Suppressor macrophage treated with lipopolysaccharide for 1 hour (primary cell): ENCODE measurements around the gene CCNL2.
A peak's percentile ranks its signal among the peaks of the same experiment; 100 is the strongest.
"Not testable (repeated sequence)": the region's sequence is repeated elsewhere in the genome, so short reads cannot be mapped to it uniquely, and the experiment has no call there.

Source experiments
- DNase-seq, 3 donors: peaks; one replicate each; pipeline ENCODE4 v3.0.0-alpha.2; 2020 to 2022

Gene CCNL2

DNA sequence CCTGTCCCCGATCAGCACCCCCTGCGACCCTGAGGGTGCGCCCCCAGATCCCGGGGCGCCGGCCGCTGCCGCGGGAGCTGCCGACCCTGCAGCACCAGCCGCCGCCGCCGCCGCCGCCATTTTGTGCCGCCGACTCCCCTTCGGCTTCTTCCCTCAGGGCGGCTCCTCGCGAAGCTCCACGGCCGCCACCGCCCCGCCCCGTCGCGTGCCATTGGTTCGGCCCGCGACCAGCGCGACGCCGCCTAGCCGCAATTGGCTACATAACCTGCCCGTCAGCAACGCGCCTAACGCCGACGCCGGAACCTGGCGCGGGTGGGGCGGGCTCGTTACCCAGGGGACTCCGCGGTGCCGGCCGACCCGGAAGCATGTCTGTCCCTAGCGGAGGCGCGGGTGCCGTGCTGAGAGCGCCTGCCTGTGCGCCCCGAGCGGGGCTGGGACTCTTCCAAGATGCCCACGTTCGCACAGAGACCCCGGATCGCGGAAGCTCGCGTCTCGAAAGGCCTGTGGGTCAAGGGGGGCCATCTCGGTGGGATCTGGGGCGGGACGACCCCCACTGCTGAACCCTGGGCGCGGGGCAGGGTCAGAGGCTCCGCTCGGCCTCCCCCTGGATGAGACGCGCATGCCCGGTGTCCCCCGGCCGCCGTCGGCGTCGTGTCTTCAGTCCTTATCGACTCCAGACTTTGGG is at the start of gene CCNL2:
Gene CCNL2 (minus strand): TSS at position 149 of the 685 bp plus-strand sequence. CDS start 29 bp downstream, at position 120.
- peak; percentile 100 for DNase-seq

DNA sequence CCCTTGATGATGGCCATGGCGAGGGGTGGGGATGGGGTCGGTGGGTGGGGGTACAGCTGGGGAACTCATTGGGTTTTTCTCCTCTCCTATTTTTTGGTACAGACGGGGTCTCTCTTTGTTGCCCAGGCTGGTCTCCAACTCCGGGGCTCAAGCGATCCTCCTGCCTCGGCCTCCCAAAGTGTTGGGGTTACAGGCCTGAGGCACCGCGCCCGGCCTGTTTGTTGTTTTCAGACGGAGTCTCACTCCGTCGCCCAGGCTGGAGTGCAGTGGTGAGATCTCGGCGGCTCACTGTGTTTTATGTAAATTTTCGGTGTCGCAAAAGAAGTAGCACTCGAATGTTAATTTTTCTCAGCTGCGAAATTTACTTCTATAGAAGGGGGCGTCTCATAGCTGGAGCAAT is 47.5 kb upstream of the CCNL2 start:
- DNase-seq: not testable (repeated sequence)

DNA sequence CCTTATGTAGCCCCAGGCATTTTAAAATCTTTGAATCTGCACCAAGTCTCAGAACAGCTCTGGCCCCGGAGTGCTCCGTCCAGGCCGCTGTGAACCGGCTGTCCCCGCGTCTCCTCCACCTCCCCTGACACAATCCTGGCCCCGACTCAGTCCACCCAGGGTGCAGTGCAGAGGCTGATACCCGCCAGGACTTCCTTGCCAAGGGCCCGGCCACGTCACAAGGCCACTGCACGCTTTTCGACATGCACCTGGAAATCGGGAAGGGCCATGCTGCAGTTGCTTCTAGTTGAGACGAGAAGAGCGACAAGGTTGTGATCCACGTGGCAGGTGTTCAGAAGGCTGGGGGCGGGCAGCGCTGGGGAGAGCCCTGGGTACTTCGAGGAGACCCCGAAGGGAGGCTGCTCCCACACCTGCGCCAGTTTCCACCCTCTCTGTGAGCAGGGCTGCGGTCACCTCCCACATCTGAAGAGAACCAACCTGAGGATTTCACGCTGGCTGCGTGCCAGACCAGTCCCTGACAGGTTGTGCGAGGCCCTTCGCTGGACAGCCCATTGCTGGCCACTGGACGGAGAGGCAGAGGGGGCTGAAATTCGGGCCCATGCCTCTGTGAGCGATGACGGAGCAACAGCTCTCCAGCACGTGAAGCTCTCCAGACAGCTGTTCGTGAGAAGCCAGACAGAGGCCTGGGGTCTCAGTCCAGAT is 43.1 kb upstream of the CCNL2 start:
- DNase-seq: no peak

DNA sequence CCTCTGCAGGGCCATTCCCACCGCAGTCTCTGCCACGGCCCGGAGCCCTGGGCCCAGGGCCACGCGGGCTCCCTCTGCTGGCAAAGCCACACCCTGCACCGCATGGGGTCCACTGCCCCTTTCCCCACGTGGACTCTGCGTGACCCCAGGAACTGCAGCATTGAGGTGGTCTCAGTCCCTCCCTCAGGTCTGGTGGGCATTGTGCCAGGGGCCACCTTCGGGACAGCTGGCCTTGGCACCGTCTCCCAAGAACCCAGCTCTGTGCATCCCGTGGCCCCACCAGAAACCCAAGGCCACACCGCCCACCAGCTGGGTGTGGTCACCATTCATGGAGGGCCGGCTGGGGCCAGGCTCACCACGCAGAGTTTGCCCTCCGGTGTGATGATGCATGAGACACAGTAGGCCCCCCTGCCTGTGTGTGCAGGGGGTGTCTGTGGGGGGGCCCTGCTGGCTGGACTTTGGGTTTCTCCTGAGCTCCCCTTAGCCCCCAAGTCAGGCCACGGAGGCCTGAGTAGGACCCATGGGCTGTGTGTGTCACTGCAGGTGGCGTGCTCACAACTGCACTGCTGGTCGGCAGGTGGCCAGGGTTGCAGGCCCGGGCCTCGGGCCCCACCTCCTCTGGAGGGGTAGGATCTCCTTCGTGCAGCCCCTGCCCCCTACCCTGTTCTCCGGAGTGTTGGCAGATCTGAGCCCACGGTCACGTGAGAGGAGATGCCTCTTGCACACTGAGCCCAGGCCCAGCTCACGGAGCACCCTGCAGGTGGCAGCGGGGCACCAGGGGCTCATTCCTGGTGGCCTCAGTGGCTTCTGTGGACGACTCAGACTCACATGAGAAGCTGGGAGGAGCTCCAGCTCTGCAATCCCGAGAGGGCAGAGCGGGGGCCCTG is 42.1 kb upstream of the CCNL2 start:
- peak; percentile 71 to 87 (median 73) for DNase-seq

DNA sequence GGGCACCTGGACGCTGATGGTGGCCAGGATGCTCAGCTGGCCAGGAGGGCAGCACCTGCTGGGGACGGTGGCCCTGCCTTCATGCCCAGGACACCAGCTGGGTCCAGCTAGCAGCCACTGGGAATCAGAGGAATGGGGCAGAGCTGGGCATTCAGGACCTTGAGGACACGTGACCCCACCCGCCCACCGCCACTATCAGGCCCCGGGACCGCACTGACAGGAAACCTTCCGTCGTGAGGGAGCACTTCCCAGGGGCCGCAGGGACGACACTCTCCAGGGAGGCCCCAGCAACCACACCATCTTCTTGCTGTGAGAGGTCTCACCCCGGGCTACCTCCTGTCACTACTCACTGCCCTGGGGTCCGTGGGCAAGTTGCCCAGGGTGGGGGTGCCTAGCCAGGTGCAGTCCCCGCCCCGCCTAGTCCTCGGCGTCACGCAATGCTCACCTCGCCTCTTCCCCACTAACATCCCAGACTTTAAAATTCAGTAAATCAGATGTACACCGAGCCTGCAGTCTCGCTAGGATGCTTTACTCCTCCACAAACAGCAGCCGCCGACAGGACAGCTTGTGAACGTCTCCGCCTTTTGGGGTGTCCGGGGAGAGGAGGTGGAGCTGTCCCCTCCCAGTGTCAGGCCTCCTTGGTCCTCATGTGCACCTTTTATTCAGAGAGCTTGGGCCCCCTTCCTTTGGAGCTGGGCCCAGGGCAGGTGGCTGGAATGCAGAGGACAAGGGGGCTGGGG is 41.3 kb upstream of the CCNL2 start:
- no peak for DNase-seq

DNA sequence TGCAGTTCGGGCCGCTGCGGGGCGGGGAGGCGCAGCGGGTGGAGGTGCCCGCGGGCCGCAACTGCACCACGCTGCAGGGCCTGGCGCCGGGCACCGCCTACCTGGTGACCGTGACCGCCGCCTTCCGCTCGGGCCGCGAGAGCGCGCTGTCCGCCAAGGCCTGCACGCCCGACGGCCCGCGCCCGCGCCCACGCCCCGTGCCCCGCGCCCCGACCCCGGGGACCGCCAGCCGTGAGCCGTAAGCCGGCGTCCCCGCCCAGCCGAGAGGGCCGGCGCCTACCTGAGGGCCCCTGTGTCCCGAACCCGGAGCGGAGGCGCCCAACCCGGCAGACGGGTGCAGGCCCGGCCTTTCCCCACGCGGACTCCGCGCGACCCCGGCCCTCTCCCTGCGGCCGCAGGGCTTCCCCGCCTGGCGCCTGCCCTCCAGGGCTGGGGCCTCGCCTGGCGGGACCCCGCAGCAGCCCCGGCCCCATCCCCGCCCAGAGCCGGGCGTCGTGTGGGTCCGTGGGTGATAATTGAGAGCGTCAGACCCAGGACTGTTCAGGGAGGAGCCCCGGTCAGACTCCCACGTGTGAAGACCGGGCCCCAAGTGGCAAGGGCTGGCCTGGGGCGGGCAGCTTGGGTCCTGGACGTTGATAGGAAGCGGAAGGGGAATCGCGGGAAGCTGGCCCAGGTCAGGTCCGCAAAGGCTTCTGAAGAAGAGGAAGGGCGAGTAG is 40.6 kb upstream of the CCNL2 start:
- peak in 1 of 3 donors; percentile 10 for DNase-seq

DNA sequence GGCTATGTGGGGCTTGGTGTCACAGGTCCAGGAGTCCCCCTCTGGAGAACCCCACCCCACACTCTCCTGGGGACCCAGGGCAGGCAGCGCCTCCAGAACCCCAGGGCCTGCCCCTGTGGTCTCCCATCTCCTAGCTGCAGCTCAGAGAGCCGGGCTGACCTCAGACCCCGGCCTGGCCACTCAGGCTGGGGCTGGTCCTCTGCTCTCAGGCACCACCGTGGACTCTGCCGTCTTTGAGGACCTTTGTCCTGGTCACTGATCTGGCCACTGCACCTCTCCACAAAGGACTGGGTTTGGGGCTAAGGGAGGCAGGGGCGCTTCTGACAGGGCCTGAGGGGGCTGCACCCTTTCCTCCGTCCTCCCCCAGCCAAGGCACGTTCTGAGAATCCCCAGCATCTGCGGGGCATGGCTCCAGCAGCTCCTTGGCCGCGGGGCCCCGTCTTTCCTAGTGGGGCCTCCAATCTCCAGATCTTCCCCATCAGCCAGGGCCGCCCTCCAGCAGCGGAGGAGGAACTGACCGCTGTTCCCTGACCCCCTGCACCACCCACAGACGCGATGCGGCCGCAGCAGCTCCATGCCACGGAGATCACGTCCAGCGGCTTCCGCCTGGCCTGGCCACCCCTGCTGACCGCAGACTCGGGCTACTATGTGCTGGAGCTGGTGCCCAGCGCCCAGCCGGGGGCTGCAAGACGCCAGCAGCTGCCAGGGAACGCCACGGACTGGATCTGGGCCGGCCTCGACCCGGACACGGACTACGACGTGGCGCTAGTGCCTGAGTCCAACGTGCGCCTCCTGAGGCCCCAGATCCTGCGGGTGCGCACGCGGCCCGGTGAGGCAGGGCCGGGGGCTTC is 39.6 kb upstream of the CCNL2 start:
- peak in 1 of 3 donors; percentile 13 for DNase-seq

DNA sequence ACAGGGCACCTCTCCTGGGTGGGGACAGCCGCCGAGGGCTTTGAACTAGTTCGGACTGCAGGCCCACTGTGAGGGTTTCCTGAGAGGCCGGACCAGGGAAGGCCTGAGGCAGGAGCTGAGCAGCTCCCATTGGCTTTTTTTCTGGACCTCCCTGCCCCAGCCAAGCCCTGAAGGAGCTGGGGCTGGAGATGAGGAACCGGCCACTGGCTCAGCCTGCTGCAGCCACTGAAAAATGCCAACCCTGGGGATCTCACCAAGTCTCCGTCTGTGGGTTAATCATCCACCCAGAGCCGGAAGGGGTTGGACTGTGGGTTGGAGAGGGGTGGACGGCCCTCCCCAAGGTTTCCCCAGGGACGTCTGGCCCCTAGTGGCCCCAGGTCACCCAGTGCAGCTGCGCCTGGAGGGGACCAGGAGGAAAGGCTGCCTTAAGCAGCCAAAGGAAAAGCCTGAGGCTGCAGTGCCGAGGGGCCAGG is 38.8 kb upstream of the CCNL2 start:
- DNase-seq: peak; percentile 63 to 68 (median 67)

DNA sequence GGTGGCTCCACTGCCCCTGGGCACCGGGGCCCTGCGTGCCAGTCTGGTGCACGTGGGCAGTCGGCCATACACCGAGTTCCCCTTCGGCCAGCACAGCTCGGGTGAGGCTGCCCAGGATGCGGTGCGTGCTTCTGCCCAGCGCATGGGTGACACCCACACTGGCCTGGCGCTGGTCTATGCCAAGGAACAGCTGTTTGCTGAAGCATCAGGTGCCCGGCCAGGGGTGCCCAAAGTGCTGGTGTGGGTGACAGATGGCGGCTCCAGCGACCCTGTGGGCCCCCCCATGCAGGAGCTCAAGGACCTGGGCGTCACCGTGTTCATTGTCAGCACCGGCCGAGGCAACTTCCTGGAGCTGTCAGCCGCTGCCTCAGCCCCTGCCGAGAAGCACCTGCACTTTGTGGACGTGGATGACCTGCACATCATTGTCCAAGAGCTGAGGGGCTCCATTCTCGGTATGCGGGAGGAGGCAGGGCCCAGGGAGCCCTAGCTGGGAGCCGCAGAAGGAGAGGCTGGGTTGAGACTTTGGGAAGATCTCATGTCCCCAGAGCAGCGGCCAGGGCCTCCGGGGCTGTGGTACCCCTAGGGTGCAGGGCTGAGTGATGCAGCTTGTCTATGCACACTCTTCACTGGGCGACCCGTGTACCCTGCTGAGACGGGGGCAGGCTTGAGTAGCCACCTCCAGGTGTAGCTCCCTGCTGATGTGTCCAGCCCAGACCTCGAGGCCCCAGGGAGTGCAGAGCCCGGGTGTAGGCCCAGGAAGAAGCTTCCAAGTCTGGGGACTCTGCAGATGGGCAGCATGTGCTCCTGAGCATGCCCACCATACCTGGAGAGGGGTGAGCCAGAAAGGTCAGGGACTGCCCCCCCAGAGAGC is 38.1 kb upstream of the CCNL2 start:
- peak in 1 of 3 donors; percentile 18 for DNase-seq

DNA sequence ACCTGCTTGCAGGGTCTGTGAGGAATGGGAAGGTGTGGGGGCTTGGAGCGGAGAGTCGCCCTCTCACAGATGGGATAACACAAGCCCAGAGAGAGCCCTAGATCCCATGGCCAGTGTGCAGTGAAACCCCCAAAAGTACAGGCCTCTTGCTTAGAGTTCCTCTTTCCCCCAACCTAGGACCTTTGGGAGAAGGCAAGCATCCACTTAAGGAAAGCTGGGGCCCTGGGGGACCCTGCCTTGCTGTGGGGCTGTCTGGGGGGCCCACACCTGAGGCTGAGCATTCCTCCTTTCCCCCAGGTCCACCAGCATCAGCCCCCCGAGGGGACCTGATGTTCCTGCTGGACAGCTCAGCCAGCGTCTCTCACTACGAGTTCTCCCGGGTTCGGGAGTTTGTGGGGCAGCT is 37.5 kb upstream of the CCNL2 start:
- DNase-seq: no peak

DNA sequence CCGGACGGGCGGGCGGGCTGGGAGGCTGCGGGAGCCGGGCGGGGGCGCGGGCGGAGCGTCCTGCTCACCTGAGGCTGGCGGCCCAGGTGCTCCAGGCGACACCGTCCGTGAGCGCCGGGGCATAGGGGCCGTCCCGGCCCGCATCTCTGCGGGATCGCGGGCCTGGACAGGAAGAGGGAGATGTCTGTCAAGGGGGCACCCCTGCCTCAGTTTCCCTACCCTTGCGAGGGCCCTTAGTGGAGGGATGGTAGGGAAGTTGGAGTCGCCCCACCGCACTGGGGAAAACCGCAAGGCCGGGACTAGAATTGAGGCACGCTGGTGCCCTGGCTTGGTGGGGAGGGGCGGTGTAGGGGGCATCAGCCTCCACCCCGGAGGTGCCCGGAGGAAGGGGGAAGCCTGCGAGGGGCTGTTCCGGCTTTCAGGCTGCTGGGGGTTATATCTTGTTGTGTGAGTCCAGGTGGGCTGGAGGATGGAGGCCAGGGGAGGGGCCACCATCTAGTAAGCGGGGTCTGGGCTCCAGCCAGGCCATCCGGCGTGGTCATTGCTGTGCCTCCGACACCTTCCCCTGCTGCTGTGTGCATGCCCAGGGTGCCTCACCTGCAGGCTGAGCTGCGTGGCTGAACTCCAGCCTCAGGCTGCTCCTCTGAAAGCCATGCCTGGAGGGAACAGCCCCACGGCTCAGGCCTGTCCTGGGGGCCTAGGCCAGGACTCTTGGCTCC is 36.9 kb upstream of the CCNL2 start:
- peak in 1 of 3 donors; percentile 13 for DNase-seq

DNA sequence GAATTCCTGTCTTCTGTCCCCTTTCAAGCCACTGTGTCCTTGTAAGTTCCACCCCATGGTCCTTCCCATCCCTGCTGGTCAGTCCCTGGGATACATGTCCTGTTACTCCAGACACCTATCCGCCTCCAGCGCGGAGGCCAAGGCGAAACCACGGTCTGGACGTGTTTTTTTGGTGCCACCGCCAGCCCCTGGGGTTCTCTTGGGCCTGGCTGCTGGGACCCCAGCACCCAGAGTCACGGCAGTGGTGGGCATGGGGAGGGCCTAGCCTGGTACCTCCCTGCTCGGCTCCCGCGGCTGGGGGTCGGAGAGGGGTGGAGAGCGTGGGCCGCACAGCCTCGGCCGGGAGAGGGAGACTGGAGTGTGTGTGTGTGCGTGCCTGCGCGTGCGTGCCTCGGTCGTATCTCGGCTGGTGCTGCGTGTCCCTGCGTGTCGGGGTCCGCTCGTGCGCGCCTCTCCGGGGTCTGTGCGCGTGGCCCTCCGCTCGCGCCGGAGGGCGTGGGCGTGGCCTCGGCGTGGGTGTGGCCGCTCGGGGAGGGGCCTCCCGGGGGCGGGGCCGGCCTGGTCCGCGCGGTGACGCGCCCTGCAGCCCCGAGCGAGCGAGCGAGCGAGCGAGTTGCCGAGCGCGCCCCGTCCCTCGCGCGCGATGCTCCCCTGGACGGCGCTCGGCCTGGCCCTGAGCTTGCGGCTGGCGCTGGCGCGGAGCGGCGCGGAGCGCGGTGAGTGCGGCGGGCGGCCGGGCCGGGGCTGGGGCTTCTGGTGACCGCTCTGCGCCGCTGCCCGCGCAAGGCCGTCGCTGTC is 36.2 kb upstream of the CCNL2 start, which contains the start of gene VWA1:
Gene VWA1 (plus strand): TSS at position 585 of the 798 bp plus-strand sequence. CDS start 59 bp downstream, at position 644.
- DNase-seq: peak; percentile 63 to 91 (median 74)

DNA sequence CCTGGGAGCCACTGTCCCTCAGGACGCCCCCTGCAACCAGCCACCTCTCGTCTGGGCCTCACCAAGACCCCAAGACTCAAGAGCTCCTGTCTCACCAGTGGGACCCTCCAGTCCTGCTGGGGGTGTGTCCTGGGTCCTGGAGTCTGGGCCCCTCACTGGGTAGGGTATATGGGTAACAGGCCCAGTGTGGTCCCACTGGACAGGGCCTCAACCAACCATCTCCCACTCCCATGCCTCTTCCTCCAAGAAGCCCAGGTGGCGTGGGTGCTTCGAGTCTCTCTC is 35.6 kb upstream of the CCNL2 start:
- DNase-seq: peak in 1 of 3 donors; percentile 13

DNA sequence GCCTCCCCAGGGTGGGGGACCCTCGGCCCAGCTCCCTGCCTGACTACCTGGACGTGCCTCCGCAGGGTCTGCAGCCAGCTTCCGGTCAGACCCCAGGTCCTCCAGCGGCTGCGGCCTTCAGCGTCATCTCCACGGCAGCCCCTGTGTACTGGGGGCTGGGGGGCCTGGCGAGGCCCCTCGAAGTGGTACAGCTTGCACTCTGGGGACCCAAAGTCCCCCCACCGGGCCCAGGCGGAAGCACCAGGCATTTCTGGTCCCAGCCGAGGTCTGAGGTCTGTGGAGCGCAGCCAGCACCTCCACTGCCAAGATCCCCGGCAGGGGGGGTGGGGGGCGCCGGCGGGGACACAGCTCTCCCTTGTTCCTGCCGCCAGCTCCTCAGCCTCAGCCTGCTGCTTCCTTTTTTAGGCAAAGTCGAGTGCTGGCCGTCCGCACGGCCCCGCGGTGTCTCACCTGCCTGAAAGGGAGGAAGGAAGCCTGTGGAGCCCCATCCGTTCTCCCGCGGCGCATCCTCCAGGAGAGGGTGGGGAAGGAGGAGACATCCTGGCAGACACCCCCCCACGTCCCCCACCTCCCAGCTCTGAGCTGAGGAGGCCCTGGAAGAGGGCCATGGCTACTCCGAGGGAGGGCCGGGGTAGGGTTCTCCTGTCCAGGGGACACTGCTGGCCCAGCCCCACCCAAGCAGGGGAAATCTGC is 35.1 kb upstream of the CCNL2 start:
- peak in 1 of 3 donors; percentile 15 for DNase-seq

DNA sequence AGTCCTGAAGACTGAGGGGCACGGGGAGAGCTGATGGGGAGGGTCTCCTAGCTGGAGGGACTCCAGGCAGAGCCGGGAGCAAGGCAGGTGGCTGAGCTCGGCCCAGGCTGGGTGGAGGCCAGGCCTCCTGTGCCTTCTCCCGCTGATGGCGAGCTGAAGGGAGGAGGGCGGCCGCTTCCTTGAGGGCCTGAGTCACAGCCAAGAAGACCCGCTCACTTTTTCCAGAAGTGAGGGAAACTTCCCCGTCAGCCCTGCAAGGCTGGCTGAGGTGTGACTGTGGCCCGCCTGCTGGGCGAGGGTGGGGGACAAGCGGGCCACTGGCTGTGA is 34.6 kb upstream of the CCNL2 start:
- DNase-seq: peak; percentile 65 to 78 (median 77)

DNA sequence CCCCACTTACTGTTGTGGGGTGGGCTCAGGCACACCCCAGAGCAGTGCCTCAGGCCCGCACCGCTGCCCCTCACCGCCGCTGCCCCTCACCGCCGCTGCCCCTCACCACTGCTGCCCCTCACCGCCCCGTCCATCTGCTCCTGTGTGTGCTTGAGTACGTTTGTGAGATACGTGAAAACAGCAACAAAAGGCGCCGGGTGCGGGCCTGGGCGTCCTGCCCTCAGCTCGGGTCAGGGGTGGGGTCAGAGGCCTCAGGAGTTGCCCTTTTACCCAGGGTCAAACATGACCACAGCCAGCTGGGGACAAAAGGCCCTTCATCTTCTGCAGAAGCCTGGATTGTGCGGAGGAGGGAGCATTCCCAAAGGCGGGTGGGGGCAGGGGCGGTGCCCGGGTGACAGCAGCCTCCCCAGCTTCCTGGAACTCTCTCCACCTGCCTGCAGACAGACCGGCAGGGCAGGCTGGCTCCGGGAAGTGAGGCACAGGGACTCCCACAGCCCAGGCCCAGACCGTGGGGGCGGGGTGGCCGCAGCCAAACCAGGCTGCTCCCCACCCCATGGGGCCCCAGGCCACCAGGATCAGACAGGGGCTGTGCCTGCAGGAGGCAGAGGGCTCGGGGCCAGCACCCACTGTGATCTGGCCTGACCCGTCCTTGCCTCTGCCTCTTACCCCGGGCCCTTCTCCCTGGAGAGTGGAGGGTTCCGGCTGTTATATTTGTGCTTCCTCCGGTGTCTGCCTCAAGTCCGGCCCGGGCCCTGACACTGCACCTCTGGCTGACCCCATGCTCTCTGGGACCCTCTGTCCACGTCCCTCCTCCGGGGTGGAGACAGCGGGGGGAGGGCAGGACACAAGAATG is 34.0 kb upstream of the CCNL2 start:
- DNase-seq: peak in 1 of 3 donors; percentile 16
